ENCODE measurements around the gene CBX5. TPM values are rescaled to one million over a fixed set of nuclear protein-coding genes. Genes with fewer than 3 reads are reported as not detected.

Gene CBX5
- total RNA-seq, 1 donor from 2014 or later = 98.1 TPM

DNA sequence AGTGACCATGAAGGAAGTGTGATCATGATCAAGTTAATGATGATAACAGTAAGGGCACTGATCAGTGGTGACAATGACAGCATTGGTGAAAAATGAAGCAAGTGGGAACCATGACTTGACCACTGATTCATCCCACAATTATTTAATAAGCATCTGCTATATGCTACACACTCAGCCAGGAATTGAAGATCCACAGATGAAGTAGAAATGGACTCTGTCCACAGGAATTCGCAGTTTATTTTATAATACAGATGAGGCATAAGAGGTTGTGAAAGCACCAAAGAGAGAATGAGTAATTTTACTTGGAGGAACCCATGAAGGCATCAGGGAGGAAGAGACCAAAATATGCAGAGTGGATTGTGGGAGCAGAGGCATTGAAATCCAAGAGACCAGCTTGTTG lies 57.3 kb downstream of the CBX5 start:
- Mint-ChIP-seq H3K9me3 (ENCODE audit: unreplicated experiment) (no peaks in the 10 kb centered on the region), H3K27me3 (ENCODE audit: unreplicated experiment) (no peaks in the 10 kb centered on the region), H3K36me3 (ENCODE audit: unreplicated experiment) (no peaks in the 10 kb centered on the region), H3K4me3 (ENCODE audit: unreplicated experiment) (no peak overlapping the region), H3K4me1 (ENCODE audit: unreplicated experiment) (peaks cover 11% of the 10 kb centered on the region), H3K27ac (ENCODE audit: unreplicated experiment) (no peak overlapping the region)
- TF ChIP-seq, protein P1, sequence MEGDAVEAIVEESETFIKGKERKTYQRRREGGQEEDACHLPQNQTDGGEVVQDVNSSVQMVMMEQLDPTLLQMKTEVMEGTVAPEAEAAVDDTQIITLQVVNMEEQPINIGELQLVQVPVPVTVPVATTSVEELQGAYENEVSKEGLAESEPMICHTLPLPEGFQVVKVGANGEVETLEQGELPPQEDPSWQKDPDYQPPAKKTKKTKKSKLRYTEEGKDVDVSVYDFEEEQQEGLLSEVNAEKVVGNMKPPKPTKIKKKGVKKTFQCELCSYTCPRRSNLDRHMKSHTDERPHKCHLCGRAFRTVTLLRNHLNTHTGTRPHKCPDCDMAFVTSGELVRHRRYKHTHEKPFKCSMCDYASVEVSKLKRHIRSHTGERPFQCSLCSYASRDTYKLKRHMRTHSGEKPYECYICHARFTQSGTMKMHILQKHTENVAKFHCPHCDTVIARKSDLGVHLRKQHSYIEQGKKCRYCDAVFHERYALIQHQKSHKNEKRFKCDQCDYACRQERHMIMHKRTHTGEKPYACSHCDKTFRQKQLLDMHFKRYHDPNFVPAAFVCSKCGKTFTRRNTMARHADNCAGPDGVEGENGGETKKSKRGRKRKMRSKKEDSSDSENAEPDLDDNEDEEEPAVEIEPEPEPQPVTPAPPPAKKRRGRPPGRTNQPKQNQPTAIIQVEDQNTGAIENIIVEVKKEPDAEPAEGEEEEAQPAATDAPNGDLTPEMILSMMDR (IDR thresholded peaks at IDR 0.05) = no peak
- DNase-seq (ENCODE audit: extremely low spot score, unreplicated experiment) = no peak

DNA sequence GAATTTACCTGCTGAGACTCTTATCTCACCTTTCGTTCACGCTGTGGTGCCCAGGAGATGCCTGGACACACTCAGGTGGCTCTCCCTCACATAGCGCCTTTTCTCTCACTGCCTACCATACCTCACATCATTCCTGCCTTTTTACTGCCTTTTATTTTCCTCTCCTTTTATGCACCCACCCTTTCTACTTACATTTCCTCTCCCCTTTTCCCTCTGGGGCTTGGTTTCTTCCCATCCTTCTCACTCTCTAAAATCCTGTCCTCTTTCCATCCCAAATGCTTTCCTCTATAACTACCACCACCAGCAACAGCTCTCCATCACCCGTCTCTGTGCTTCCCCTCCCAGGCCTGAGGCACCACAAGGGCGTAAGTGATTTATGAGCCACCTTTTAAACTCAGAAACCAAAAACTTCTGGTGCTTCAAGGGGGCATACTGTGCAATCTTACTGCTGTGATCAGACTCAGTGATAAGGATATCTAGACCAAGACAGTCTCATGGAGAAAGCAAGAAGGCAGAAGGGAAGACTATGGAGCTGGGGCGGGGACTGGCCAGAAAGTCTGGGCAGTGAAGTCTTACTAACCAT lies 58.4 kb downstream of the CBX5 start:
- Mint-ChIP-seq H3K27me3 (ENCODE audit: unreplicated experiment) (no peaks in the 10 kb centered on the region), H3K27ac (ENCODE audit: unreplicated experiment) (no peak overlapping the region), H3K36me3 (ENCODE audit: unreplicated experiment) (no peaks in the 10 kb centered on the region), H3K4me3 (ENCODE audit: unreplicated experiment) (no peak overlapping the region), H3K4me1 (ENCODE audit: unreplicated experiment) (peaks cover 17% of the 10 kb centered on the region), H3K9me3 (ENCODE audit: unreplicated experiment) (no peaks in the 10 kb centered on the region)
- no peak for DNase-seq (ENCODE audit: extremely low spot score, unreplicated experiment)
- TF ChIP-seq, protein P1 (IDR thresholded peaks at IDR 0.05) = no peak

DNA sequence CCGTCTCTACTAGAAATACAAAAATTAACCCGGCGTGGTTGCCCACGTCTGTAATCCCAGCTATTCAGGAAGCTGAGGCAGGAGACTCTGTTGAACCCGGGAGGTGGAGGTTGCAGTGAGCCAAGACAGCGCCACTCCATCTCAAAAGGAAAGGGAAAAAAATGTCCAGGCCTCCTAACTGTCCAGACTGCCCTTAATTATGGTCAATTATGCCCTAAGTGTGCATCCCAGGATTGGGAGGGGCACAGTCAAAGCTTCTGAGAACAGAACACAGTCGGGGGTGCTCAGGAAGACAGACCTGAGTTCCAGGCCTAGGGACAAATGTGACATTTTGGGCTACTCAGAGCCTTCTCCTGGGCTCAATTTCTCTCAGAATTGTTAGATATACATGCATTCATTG lies 59.4 kb downstream of the CBX5 start:
- DNase-seq (ENCODE audit: extremely low spot score, unreplicated experiment) = no peak
- Mint-ChIP-seq H3K4me1 (ENCODE audit: unreplicated experiment) (peaks cover 18% of the 10 kb centered on the region), H3K27me3 (ENCODE audit: unreplicated experiment) (no peaks in the 10 kb centered on the region), H3K4me3 (ENCODE audit: unreplicated experiment) (no peak overlapping the region), H3K27ac (ENCODE audit: unreplicated experiment) (no peak overlapping the region), H3K36me3 (ENCODE audit: unreplicated experiment) (no peaks in the 10 kb centered on the region), H3K9me3 (ENCODE audit: unreplicated experiment) (no peaks in the 10 kb centered on the region)
- TF ChIP-seq, protein P1 (IDR thresholded peaks at IDR 0.05) = no peak

DNA sequence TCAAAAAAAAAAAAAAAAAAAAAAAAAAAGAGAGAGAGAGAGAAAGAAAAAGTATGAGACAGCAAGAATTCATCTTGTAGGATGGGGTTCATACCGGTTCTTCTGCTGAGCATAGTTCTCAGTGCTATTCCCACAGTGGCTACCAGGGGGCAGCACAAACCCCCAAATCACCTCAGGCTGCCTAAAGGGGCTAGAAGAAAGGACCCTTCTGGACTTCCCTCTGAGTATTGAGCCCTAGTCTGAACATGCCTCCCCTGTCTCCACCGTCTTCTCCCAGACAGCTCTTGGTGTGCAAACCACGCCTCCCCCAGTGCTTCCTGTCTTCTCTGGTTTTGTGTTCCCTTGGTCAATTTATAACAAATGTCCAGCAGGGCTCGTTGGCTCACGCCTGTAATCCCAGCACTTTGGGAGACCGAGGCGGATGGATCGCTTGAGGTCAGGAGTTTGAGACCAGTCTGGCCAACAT lies 59.8 kb downstream of the CBX5 start:
- no peak overlapping the region for H3K4me3 Mint-ChIP-seq (ENCODE audit: unreplicated experiment)
- no peaks in the 10 kb centered on the region for H3K27me3 Mint-ChIP-seq (ENCODE audit: unreplicated experiment)
- peaks cover 18% of the 10 kb centered on the region for H3K4me1 Mint-ChIP-seq (ENCODE audit: unreplicated experiment)
- DNase-seq (ENCODE audit: extremely low spot score, unreplicated experiment) = no peak
- no peak overlapping the region for H3K27ac Mint-ChIP-seq (ENCODE audit: unreplicated experiment)
- H3K36me3 Mint-ChIP-seq (ENCODE audit: unreplicated experiment) = no peaks in the 10 kb centered on the region
- TF ChIP-seq, protein P1 (IDR thresholded peaks at IDR 0.05) = peak; percentile 79
- no peaks in the 10 kb centered on the region for H3K9me3 Mint-ChIP-seq (ENCODE audit: unreplicated experiment)

DNA sequence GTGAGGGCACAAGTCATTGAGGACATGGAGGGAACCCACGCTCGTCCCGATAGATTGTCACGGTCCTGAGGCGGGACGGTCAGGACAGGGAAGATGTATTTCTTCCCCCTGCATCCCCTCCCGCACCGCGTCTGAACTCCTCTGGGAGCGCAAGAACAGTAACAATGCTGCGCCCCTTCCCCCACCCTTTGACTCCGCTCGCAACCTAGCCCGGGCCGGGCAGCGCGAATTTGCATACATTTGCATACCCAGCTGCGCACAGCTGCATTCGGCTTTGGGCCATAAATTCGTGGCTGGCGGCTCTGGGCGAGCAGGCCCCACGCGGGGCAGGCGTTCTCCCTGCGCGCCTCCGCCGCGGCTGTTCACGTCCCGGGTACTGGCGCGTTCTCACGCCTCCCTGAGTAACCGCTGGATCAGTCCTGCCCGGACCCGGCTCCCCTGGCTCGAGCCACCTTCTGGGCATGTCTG lies 62.1 kb downstream of the CBX5 start:
- H3K27me3 Mint-ChIP-seq (ENCODE audit: unreplicated experiment) = peaks cover 12% of the 10 kb centered on the region

More for the DNA sequence above, 62.1 kb downstream of the CBX5 start:
- TF ChIP-seq, protein P1 (IDR thresholded peaks at IDR 0.05) = no peak
- no peaks in the 10 kb centered on the region for H3K9me3 Mint-ChIP-seq (ENCODE audit: unreplicated experiment)
- peaks cover 20% of the 10 kb centered on the region for H3K4me1 Mint-ChIP-seq (ENCODE audit: unreplicated experiment)
- H3K4me3 Mint-ChIP-seq (ENCODE audit: unreplicated experiment) = peak overlapping the region; percentile 74
- H3K27ac Mint-ChIP-seq (ENCODE audit: unreplicated experiment) = no peak overlapping the region
- no peak for DNase-seq (ENCODE audit: extremely low spot score, unreplicated experiment)
- no peaks in the 10 kb centered on the region for H3K36me3 Mint-ChIP-seq (ENCODE audit: unreplicated experiment)

Data from osteocyte (in vitro differentiated cells).